Natural killer cell (primary cell): Measurements from ENCODE around the gene SIRPB2. TPM values are rescaled to one million over a fixed set of nuclear protein-coding genes. Genes with fewer than 3 reads are reported as not detected.

Source experiments
- ATAC-seq, 3 donors: fragments of 150-1000 bp in 2 of 3; fragments of 200-7000 bp in 1 of 3; cut with Tn5 transposase; 1 replicate in 1 of 3; 2 replicates in 2 of 3; pipeline ENCODE4 v1.10.0; 2021; ENCODE audit warnings: mild to moderate bottlenecking in 2 of 3, moderate library complexity in 2 of 3
- DNase-seq, 2 donors: peaks; one replicate each; pipeline versions ENCODE4 v3.0.0 to v3.0.0-alpha.2; 2013 to 2021; ENCODE audit warnings: mixed read lengths in 1 of 2
- H3K27ac ChIP-seq: one replicate; pipeline ENCODE4 v1.5.1; 2013; ENCODE audit warnings: mild to moderate bottlenecking, low read length
- H3K27me3 ChIP-seq: one replicate; pipeline ENCODE4 v1.6.1; 2013; ENCODE audit warnings: low read length; ENCODE audit not compliant: control insufficient read depth, insufficient read depth
- H3K36me3 ChIP-seq: one replicate; pipeline ENCODE4 v1.6.1; 2013; ENCODE audit warnings: low read length; ENCODE audit not compliant: control insufficient read depth, insufficient read depth
- H3K4me1 ChIP-seq: one replicate; pipeline ENCODE4 v1.6.1; 2013; ENCODE audit warnings: low read length; ENCODE audit not compliant: control insufficient read depth, insufficient read depth
- H3K4me3 ChIP-seq: one replicate; pipeline ENCODE4 v1.5.1; 2013; ENCODE audit warnings: low read length
- H3K9me3 ChIP-seq: one replicate; pipeline ENCODE4 v1.6.1; 2013; ENCODE audit warnings: low read length; ENCODE audit not compliant: control insufficient read depth, insufficient read depth
- H3K27ac Mint-ChIP-seq, 2 donors: one replicate each; pipeline ENCODE4 v1.8.0; 2022; ENCODE audit warnings: mild to moderate bottlenecking in 2 of 2, mixed read lengths in 2 of 2, moderate library complexity in 1 of 2
- H3K27me3 Mint-ChIP-seq, 2 donors: one replicate each; pipeline ENCODE4 v1.8.0; 2022; ENCODE audit warnings: low read depth in 2 of 2, mixed read lengths in 2 of 2
- H3K36me3 Mint-ChIP-seq: one replicate; pipeline ENCODE4 v1.8.0; 2022; ENCODE audit warnings: mixed read lengths
- H3K4me1 Mint-ChIP-seq, 2 donors: one replicate each; pipeline ENCODE4 v1.8.0; 2022; ENCODE audit warnings: mixed read lengths in 2 of 2
- H3K4me3 Mint-ChIP-seq: one replicate; pipeline ENCODE4 v1.8.0; 2022; ENCODE audit warnings: mild to moderate bottlenecking, moderate library complexity, mixed read lengths
- H3K9me3 Mint-ChIP-seq, 2 donors: one replicate each; pipeline ENCODE4 v1.8.0; 2022; ENCODE audit warnings: mixed read lengths in 2 of 2
- CTCF ChIP-seq: fragments of 200-600 bp; IDR thresholded peaks from one replicate; pipeline ENCODE4 v1.8.0; 2022; ENCODE audit warnings: antibody characterized with exemption
- WGBS: methylation state at CpG from one replicate; pipeline ENCODE4 v1.1.7; 2013; ENCODE audit warnings: missing lambda C conversion rate; ENCODE audit not compliant: insufficient coverage; 5-methylcytosine and 5-hydroxymethylcytosine counted together
- intact Hi-C: fragments of 100-400 bp; cut with micrococcal nuclease; formaldehyde crosslinking; loops from one replicate; pipeline ENCODE4 v1.14.2; 2022
- total RNA-seq, 4 donors: library from RNA; stranded (reverse); fragments of 120-200 nt in 1 of 4; gene quantifications; one replicate each; pipeline versions ENCODE4 v1.2.3 to v1.2.4, GENCODE V29; 2013 to 2022

The SIRPB2 gene
- total RNA-seq, 3 donors from 2014 or later (not counting 1 experiment from before 2014, with no cell fraction given), result 1.1 to 2.2 (median 1.5) TPM

- DNase-seq (no peak), ATAC-seq (peak in 1 of 3 donors; percentile 3)
- Mint-ChIP-seq H3K4me3 (no peak overlapping the region), H3K27me3 (peaks cover 11 to 18% of the 10 kb centered on the region in 2 donors), H3K4me1 (no peaks in the 10 kb centered on the region), H3K9me3 (no peaks in the 10 kb centered on the region), H3K36me3 (no peaks in the 10 kb centered on the region), H3K27ac (no peak overlapping the region)
- H3K4me1 ChIP-seq, result no peaks in the 10 kb centered on the region
- intact Hi-C loops, result no loop called here
- no peak for TF ChIP-seq CTCF
- no peak overlapping the region for H3K4me3 ChIP-seq
- H3K9me3 ChIP-seq, result no peaks in the 10 kb centered on the region
- no peak overlapping the region for H3K27ac ChIP-seq
- no peaks in the 10 kb centered on the region for H3K36me3 ChIP-seq
- H3K27me3 ChIP-seq, result no peaks in the 10 kb centered on the region
- WGBS, result 83% methylated on average over 12 of the region's 13 CpGs
These were observed 17.7 kb downstream of the SIRPB2 start for GRCh38 chr20:1473246-1474220.

GRCh38 chr20:1472556-1473245 lies 18.5 kb downstream of the SIRPB2 start:
- H3K27ac Mint-ChIP-seq, result no peak overlapping the region
- Histone ChIP-seq H3K27me3 (no peaks in the 10 kb centered on the region), H3K4me1 (peaks cover 4% of the 10 kb centered on the region), H3K27ac (no peak overlapping the region), H3K4me3 (no peak overlapping the region), H3K36me3 (no peaks in the 10 kb centered on the region), H3K9me3 (no peaks in the 10 kb centered on the region)
- TF ChIP-seq CTCF, result no peak
- H3K9me3 Mint-ChIP-seq, result no peaks in the 10 kb centered on the region
- DNase-seq (no peak), ATAC-seq (peak in 2 of 3 donors; percentile 29 to 53)
- H3K4me3 Mint-ChIP-seq, result no peak overlapping the region
- H3K4me1 Mint-ChIP-seq, result peaks cover 6% of the 10 kb centered on the region in 2 donors
- peaks cover 18 to 24% of the 10 kb centered on the region in 2 donors for H3K27me3 Mint-ChIP-seq
- 68% methylated on average over 9 of the region's 9 CpGs for WGBS
- intact Hi-C loops, result no loop called here
- no peaks in the 10 kb centered on the region for H3K36me3 Mint-ChIP-seq

GRCh38 chr20:1471242-1471641 lies 20.0 kb downstream of the SIRPB2 start:
- TF ChIP-seq CTCF, result no peak
- Mint-ChIP-seq H3K9me3 (no peaks in the 10 kb centered on the region), H3K4me3 (no peak overlapping the region), H3K4me1 (peaks cover 12 to 14% of the 10 kb centered on the region in 2 donors), H3K36me3 (no peaks in the 10 kb centered on the region), H3K27me3 (peaks cover 18 to 24% of the 10 kb centered on the region in 2 donors), H3K27ac (no peak overlapping the region)
- H3K9me3 ChIP-seq, result no peaks in the 10 kb centered on the region
- H3K36me3 ChIP-seq, result no peaks in the 10 kb centered on the region
- DNase-seq, result no peak
- no peak overlapping the region for H3K27ac ChIP-seq
- no peak for ATAC-seq
- no peaks in the 10 kb centered on the region for H3K27me3 ChIP-seq
- H3K4me1 ChIP-seq, result peaks cover 11% of the 10 kb centered on the region
- H3K4me3 ChIP-seq, result no peak overlapping the region
- WGBS, result 100% methylated on average over 1 of the region's 2 CpGs
- intact Hi-C loops, result no loop called here
